Measurements from ENCODE around the gene SRF. TPM values are rescaled to one million over a fixed set of nuclear protein-coding genes. Genes with fewer than 3 reads are reported as not detected.

The SRF gene
- total and polyA plus RNA-seq, 2 donors (not counting 1 experiment from before 2014, with no cell fraction given) = 21.7 to 22.7 TPM

- Histone ChIP-seq H2AFZ (ENCODE audit: insufficient read depth, low read depth, low read length, poor library complexity, severe bottlenecking) (no peak overlapping the region), H3K27ac (ENCODE audit: low read length in 2 of 2) (no peak overlapping the region), H3K79me2 (ENCODE audit: control insufficient read depth, insufficient read depth, low read length) (no peaks in the 10 kb centered on the region), H3K27me3 (replicated peaks in 1 of 4; ENCODE audit: control extremely low read depth in 1 of 4, control insufficient read depth in 3 of 4, insufficient read depth in 4 of 4, low read length in 3 of 4) (peaks cover 0 to 4% (median 0%) of the 10 kb centered on the region in 4 experiments), H3K36me3 (replicated peaks in 1 of 2; ENCODE audit: control extremely low read depth in 1 of 2, control insufficient read depth in 1 of 2, extremely low read depth in 1 of 2, insufficient read depth in 2 of 2, low read length in 1 of 2) (no peaks in the 10 kb centered on the region), H3K4me1 (ENCODE audit: control insufficient read depth in 2 of 2, insufficient read depth in 2 of 2, low read length in 2 of 2) (peaks cover 7 to 8% of the 10 kb centered on the region in 2 donors), H3K9me3 (ENCODE audit: control extremely low read depth in 1 of 3, control insufficient read depth in 2 of 3, insufficient read depth in 1 of 3, low read length in 2 of 3) (no peaks in the 10 kb centered on the region), H3K4me2 (replicated peaks; ENCODE audit: low read depth, low read length, poor library complexity, severe bottlenecking) (no peak overlapping the region), H4K20me1 (ENCODE audit: control insufficient read depth, insufficient read depth, low read length, poor library complexity, severe bottlenecking) (no peaks in the 10 kb centered on the region), H3K4me3 (ENCODE audit: control extremely low read depth in 1 of 5, extremely low read depth in 1 of 5, insufficient read depth in 1 of 5, low read depth in 2 of 5, low read length in 4 of 5) (no peak overlapping the region), H3K9ac (ENCODE audit: low read length) (no peak overlapping the region)
- intact Hi-C loops (cut with micrococcal nuclease) = loop anchor here (5.0 kb wide), 1 partner anchor 138 kb away; no protein-coding TSS in a partner anchor
- 68% methylated on average over 3 of the region's 6 CpGs for WGBS (ENCODE audit: insufficient coverage)
- ATAC-seq (ENCODE audit: low read depth) (no peak), DNase-seq (no peak)
- TF ChIP-seq CTCF (IDR thresholded peaks at IDR 0.05) = no peak
- no peak for TF ChIP-seq EZH2 (IDR thresholded peaks at IDR 0.05; ENCODE audit: borderline replicate concordance, insufficient read depth, low read depth, low read length, poor library complexity, severe bottlenecking)
- POLR2A ChIA-PET = no interaction called here
- Mint-ChIP-seq H3K4me1 (peaks cover 8% of the 10 kb centered on the region), H3K27ac (no peak overlapping the region), H3K4me3 (no peak overlapping the region), H3K27me3 (peaks cover 10% of the 10 kb centered on the region), H3K9me3 (ENCODE audit: insufficient read depth) (no peaks in the 10 kb centered on the region)
- CTCF ChIA-PET = interaction anchor here (1.7 to 4.3 kb wide), 2 partner anchors 14 to 244 kb away, joined by 4 to 50 read pairs; no protein-coding TSS in a partner anchor
Observed at GRCh38 chr6:43144879-43145278, 26.2 kb upstream of the SRF start.

GRCh38 chr6:43146261-43146660, 24.8 kb upstream of the SRF start:
- H3K27ac ChIP-seq (ENCODE audit: low read length in 2 of 2) = no peak overlapping the region
- intact Hi-C loops (cut with micrococcal nuclease) = no loop called here
- ATAC-seq (ENCODE audit: low read depth) = no peak
- CTCF ChIA-PET = interaction anchor here (1.6 kb wide), 1 partner anchor 245 kb away, joined by 5 read pairs; no protein-coding TSS in a partner anchor
- no peak overlapping the region for H2AFZ ChIP-seq (ENCODE audit: insufficient read depth, low read depth, low read length, poor library complexity, severe bottlenecking)
- H3K9me3 ChIP-seq (ENCODE audit: control extremely low read depth in 1 of 3, control insufficient read depth in 2 of 3, insufficient read depth in 1 of 3, low read length in 2 of 3) = no peaks in the 10 kb centered on the region
- H3K36me3 ChIP-seq (replicated peaks in 1 of 2; ENCODE audit: control extremely low read depth in 1 of 2, control insufficient read depth in 1 of 2, extremely low read depth in 1 of 2, insufficient read depth in 2 of 2, low read length in 1 of 2) = no peaks in the 10 kb centered on the region
- Mint-ChIP-seq H3K9me3 (ENCODE audit: insufficient read depth) (no peaks in the 10 kb centered on the region), H3K4me1 (peaks cover 8% of the 10 kb centered on the region), H3K27me3 (peaks cover 10% of the 10 kb centered on the region), H3K4me3 (no peak overlapping the region), H3K27ac (no peak overlapping the region)
- no peak for DNase-seq
- H3K4me1 ChIP-seq (ENCODE audit: control insufficient read depth in 2 of 2, insufficient read depth in 2 of 2, low read length in 2 of 2) = peaks cover 7 to 8% of the 10 kb centered on the region in 2 donors
- H3K27me3 ChIP-seq (replicated peaks in 1 of 4; ENCODE audit: control extremely low read depth in 1 of 4, control insufficient read depth in 3 of 4, insufficient read depth in 4 of 4, low read length in 3 of 4) = peaks cover 0 to 4% (median 0%) of the 10 kb centered on the region in 4 experiments
- no peaks in the 10 kb centered on the region for H4K20me1 ChIP-seq (ENCODE audit: control insufficient read depth, insufficient read depth, low read length, poor library complexity, severe bottlenecking)
- TF ChIP-seq CTCF (IDR thresholded peaks at IDR 0.05) = no peak
- TF ChIP-seq EZH2 (IDR thresholded peaks at IDR 0.05; ENCODE audit: borderline replicate concordance, insufficient read depth, low read depth, low read length, poor library complexity, severe bottlenecking) = no peak
- POLR2A ChIA-PET = no interaction called here
- no peak overlapping the region for H3K4me3 ChIP-seq (ENCODE audit: control extremely low read depth in 1 of 5, extremely low read depth in 1 of 5, insufficient read depth in 1 of 5, low read depth in 2 of 5, low read length in 4 of 5)
- H3K79me2 ChIP-seq (ENCODE audit: control insufficient read depth, insufficient read depth, low read length) = no peaks in the 10 kb centered on the region
- 88% methylated on average over 2 of the region's 3 CpGs for WGBS (ENCODE audit: insufficient coverage)
- no peak overlapping the region for H3K9ac ChIP-seq (ENCODE audit: low read length)
- H3K4me2 ChIP-seq (replicated peaks; ENCODE audit: low read depth, low read length, poor library complexity, severe bottlenecking) = no peak overlapping the region

All from B cell (primary cell).